Astrocyte of the spinal cord (primary cell): ENCODE measurements around the gene LMO4.

Experiments
- DNase-seq: peaks from one replicate; pipeline ENCODE4 v3.0.0; 2011; ENCODE audit warnings: low read depth, low spot score
- H3K4me3 ChIP-seq: 2 replicates; pipeline ENCODE4 v1.5.1; 2011; ENCODE audit warnings: low read depth, mild to moderate bottlenecking, low read length, moderate library complexity
- in situ Hi-C: cut with HindIII; loops from 2 replicates; pipeline ENCODE4 v1.10.0; 2017; ENCODE audit warnings: low sequenced_read_pairs
- TF ChIP-seq, protein P1 (sequence below): IDR thresholded peaks from 2 replicates; pipeline ENCODE4 v1.5.1; 2012; ENCODE audit warnings: low read depth, mild to moderate bottlenecking, low read length, inconsistent platforms

The LMO4 gene

DNA sequence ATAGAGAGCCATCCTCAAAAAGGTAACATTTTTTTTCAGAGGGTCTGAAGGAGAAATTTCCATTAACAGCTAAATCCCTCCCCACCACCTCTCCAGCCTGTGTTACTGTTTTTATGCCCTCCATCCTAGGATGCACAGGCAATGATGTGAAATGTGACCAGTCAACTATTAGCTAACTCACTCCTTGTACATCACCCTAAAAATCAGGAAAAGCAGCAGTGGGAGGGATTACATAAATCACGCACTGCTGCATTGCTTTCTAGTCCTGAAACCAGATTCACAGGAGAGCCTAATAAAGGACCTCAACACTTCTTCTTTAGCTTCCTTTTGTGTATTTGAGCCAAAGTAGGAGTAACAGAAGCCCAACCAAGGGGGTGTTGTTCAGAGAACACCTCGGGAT is 66.3 kb downstream of the LMO4 start:
- TF ChIP-seq, protein P1, sequence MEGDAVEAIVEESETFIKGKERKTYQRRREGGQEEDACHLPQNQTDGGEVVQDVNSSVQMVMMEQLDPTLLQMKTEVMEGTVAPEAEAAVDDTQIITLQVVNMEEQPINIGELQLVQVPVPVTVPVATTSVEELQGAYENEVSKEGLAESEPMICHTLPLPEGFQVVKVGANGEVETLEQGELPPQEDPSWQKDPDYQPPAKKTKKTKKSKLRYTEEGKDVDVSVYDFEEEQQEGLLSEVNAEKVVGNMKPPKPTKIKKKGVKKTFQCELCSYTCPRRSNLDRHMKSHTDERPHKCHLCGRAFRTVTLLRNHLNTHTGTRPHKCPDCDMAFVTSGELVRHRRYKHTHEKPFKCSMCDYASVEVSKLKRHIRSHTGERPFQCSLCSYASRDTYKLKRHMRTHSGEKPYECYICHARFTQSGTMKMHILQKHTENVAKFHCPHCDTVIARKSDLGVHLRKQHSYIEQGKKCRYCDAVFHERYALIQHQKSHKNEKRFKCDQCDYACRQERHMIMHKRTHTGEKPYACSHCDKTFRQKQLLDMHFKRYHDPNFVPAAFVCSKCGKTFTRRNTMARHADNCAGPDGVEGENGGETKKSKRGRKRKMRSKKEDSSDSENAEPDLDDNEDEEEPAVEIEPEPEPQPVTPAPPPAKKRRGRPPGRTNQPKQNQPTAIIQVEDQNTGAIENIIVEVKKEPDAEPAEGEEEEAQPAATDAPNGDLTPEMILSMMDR: no peak
- DNase-seq: no peak
- in situ Hi-C loops: no loop called here
- no peak overlapping the region for H3K4me3 ChIP-seq
